HEK293 (cell line): Measurements from ENCODE around the gene AHCYL1.

ENCODE experiments used
- CTCF ChIA-PET: fragments of 350-600 bp; formaldehyde crosslinking; extraction: SDS; loops from one replicate; lab custom pipeline; 2021; ENCODE audit warnings: antibody characterized with exemption; lab: Yijun Ruan, JAX
- POLR2A ChIA-PET: fragments of 300-600 bp; formaldehyde crosslinking; extraction: SDS; loops from one replicate; lab custom pipeline; 2020; ENCODE audit warnings: antibody characterized with exemption, inconsistent platforms; lab: Yijun Ruan, JAX
- H3K27ac ChIP-seq: fragments of 200-500 bp; sonication (Bioruptor generic); 2 replicates; pipeline ENCODE4 v1.5.1; 2014; ENCODE audit warnings: low read depth, low read length, control low read depth, inconsistent platforms; ENCODE audit errors: extremely low read depth
- H3K36me3 ChIP-seq, 2 experiments: fragments of 200-500 bp in 1 of 2; sonication (Bioruptor generic) in 1 of 2; 1 replicate in 1 of 2; 2 replicates in 1 of 2; pipeline ENCODE4 v1.5.1; 2014 to 2017; ENCODE audit warnings: inconsistent platforms in 2 of 2, low read length in 2 of 2; ENCODE audit not compliant: control insufficient read depth in 2 of 2, insufficient read depth in 1 of 2
- H3K4me1 ChIP-seq: fragments of 200-500 bp; sonication (Bioruptor generic); 2 replicates; pipeline ENCODE4 v1.5.1; 2014; ENCODE audit warnings: mild to moderate bottlenecking, low read length, inconsistent platforms; ENCODE audit not compliant: control insufficient read depth, insufficient read depth
- H3K4me3 ChIP-seq: 2 replicates; pipeline ENCODE4 v1.5.1; 2011; ENCODE audit warnings: low read depth, mild to moderate bottlenecking, control low read depth, low read length, moderate library complexity
- H3K9me3 ChIP-seq: fragments of 200-500 bp; sonication (Bioruptor generic); 2 replicates; pipeline ENCODE4 v1.5.1; 2014; ENCODE audit warnings: low read depth, low read length, inconsistent platforms; ENCODE audit not compliant: control insufficient read depth, insufficient read depth
- GFI1B ChIP-seq: fragments of 450-650 bp; formaldehyde crosslinking; IDR thresholded peaks from 2 replicates; pipeline ENCODE4 v1.5.1; 2016; ENCODE audit warnings: missing biosample characterization, missing genetic modification characterization
- HOXA7 ChIP-seq: sonication (generic); formaldehyde crosslinking; IDR thresholded peaks from 2 replicates; pipeline ENCODE4 v1.8.1; 2022; ENCODE audit warnings: missing genetic modification reagents, borderline replicate concordance
- MYNN ChIP-seq: fragments of 450-650 bp; formaldehyde crosslinking; IDR thresholded peaks from 2 replicates; pipeline ENCODE4 v1.5.1; 2016; ENCODE audit warnings: missing biosample characterization, missing genetic modification characterization, borderline replicate concordance
- REPIN1 ChIP-seq: fragments of 450-650 bp; formaldehyde crosslinking; IDR thresholded peaks from 2 replicates; pipeline ENCODE4 v1.5.1; 2017; ENCODE audit warnings: missing biosample characterization, missing genetic modification characterization, low read depth
- YY1 ChIP-seq: fragments of 450-650 bp; formaldehyde crosslinking; IDR thresholded peaks from 2 replicates; pipeline ENCODE4 v1.5.1; 2018; ENCODE audit warnings: missing biosample characterization, missing genetic modification characterization
- ZBTB6 ChIP-seq: fragments of 450-650 bp; formaldehyde crosslinking; IDR thresholded peaks from 2 replicates; pipeline ENCODE4 v1.5.1; 2017; ENCODE audit warnings: missing biosample characterization, missing genetic modification characterization
- ZNF155 ChIP-seq: fragments of 450-650 bp; formaldehyde crosslinking; IDR thresholded peaks from 2 replicates; pipeline ENCODE4 v1.5.1; 2016; ENCODE audit warnings: missing biosample characterization, missing genetic modification characterization
- ZNF169 ChIP-seq: fragments of 450-650 bp; formaldehyde crosslinking; IDR thresholded peaks from 2 replicates; pipeline ENCODE4 v1.5.1; 2016; ENCODE audit warnings: missing biosample characterization, missing genetic modification characterization
- ZNF174 ChIP-seq: fragments of 450-650 bp; formaldehyde crosslinking; IDR thresholded peaks from 2 replicates; pipeline ENCODE4 v1.5.0; 2017; ENCODE audit warnings: missing biosample characterization, mild to moderate bottlenecking, missing genetic modification characterization
- ZNF211 ChIP-seq: fragments of 450-650 bp; formaldehyde crosslinking; IDR thresholded peaks from 2 replicates; pipeline ENCODE4 v1.5.1; 2016; ENCODE audit warnings: low read depth, missing biosample characterization, missing genetic modification characterization
- ZNF214 ChIP-seq: fragments of 450-650 bp; formaldehyde crosslinking; IDR thresholded peaks from 2 replicates; pipeline ENCODE4 v1.5.1; 2017; ENCODE audit warnings: missing biosample characterization, mild to moderate bottlenecking, missing genetic modification characterization, borderline replicate concordance
- ZNF292 ChIP-seq: fragments of 450-650 bp; formaldehyde crosslinking; IDR thresholded peaks from 2 replicates; pipeline ENCODE4 v1.5.1; 2016; ENCODE audit warnings: low read depth, missing biosample characterization, missing genetic modification characterization, borderline replicate concordance
- ZNF473 ChIP-seq: fragments of 450-650 bp; formaldehyde crosslinking; IDR thresholded peaks from 2 replicates; pipeline ENCODE4 v1.5.1; 2017; ENCODE audit warnings: missing biosample characterization, missing genetic modification characterization
- ZNF48 ChIP-seq: fragments of 450-650 bp; formaldehyde crosslinking; IDR thresholded peaks from 2 replicates; pipeline ENCODE4 v1.5.1; 2016; ENCODE audit warnings: missing biosample characterization, missing genetic modification characterization
- ZNF501 ChIP-seq: fragments of 450-650 bp; formaldehyde crosslinking; IDR thresholded peaks from 2 replicates; pipeline ENCODE4 v1.5.1; 2016; ENCODE audit warnings: missing biosample characterization, missing genetic modification characterization
- ZNF791 ChIP-seq: fragments of 450-650 bp; formaldehyde crosslinking; IDR thresholded peaks from 2 replicates; pipeline ENCODE4 v1.5.1; 2016; ENCODE audit warnings: missing biosample characterization, missing genetic modification characterization
- ZSCAN30 ChIP-seq: fragments of 450-650 bp; IDR thresholded peaks from 2 replicates; pipeline ENCODE4 v1.5.1; 2018; ENCODE audit warnings: missing biosample characterization, mild to moderate bottlenecking, missing genetic modification characterization, moderate library complexity
- TF ChIP-seq, protein P1 (sequence below): sonication (generic); formaldehyde crosslinking; IDR thresholded peaks from 2 replicates; pipeline ENCODE4 v1.8.1; 2022; ENCODE audit warnings: mild to moderate bottlenecking, moderate library complexity, missing genetic modification reagents
- TF ChIP-seq, protein P2 (sequence below): fragments of 450-650 bp; formaldehyde crosslinking; IDR thresholded peaks from 2 replicates; pipeline ENCODE4 v1.5.1; 2016; ENCODE audit warnings: missing biosample characterization, missing genetic modification characterization, borderline replicate concordance
- TF ChIP-seq, protein P3 (sequence below): fragments of 450-650 bp; formaldehyde crosslinking; IDR thresholded peaks from 2 replicates; pipeline ENCODE4 v1.5.1; 2016; ENCODE audit warnings: missing biosample characterization, missing genetic modification characterization, borderline replicate concordance

The AHCYL1 gene

GRCh38 chr1:109994654-109995053, 10.1 kb downstream of the AHCYL1 start:
- CTCF ChIA-PET = interaction anchor here (1.2 to 1.7 kb wide), 3 partner anchors 10 to 218 kb away, joined by 4 to 10 read pairs (median 5); partner anchors contain the start of gene AHCYL1

More at GRCh38 chr1:109994654-109995053, 10.1 kb downstream of the AHCYL1 start:
- H3K4me3 ChIP-seq = no peak overlapping the region
- no peak overlapping the region for H3K27ac ChIP-seq
- H3K36me3 ChIP-seq = peaks cover 0 to 15% of the 10 kb centered on the region in 2 experiments; a peak in 2 of 3 replicates
- H3K9me3 ChIP-seq = no peaks in the 10 kb centered on the region
- POLR2A ChIA-PET = interaction anchor here (0.7 to 1.6 kb wide), 2 partner anchors 9 to 10 kb away, joined by 3 to 6 read pairs; partner anchors contain the start of gene AHCYL1
- H3K4me1 ChIP-seq = peaks cover 6% of the 10 kb centered on the region; the same call in 1 of the 2 replicates
- no peak for TF ChIP-seq ZNF214 (tag by site-specific recombination)
- TF ChIP-seq ZNF211 (tag by site-specific recombination) = no peak
- TF ChIP-seq ZNF292 = no peak
- TF ChIP-seq ZNF501 (tag by site-specific recombination) = no peak
- no peak for TF ChIP-seq ZNF473 (tag by site-specific recombination)
- no peak for TF ChIP-seq GFI1B (tag by site-specific recombination)
- no peak for TF ChIP-seq ZNF155
- no peak for TF ChIP-seq ZBTB6 (tag by site-specific recombination)
- no peak for TF ChIP-seq ZNF48 (tag by site-specific recombination)
- TF ChIP-seq, protein P1, sequence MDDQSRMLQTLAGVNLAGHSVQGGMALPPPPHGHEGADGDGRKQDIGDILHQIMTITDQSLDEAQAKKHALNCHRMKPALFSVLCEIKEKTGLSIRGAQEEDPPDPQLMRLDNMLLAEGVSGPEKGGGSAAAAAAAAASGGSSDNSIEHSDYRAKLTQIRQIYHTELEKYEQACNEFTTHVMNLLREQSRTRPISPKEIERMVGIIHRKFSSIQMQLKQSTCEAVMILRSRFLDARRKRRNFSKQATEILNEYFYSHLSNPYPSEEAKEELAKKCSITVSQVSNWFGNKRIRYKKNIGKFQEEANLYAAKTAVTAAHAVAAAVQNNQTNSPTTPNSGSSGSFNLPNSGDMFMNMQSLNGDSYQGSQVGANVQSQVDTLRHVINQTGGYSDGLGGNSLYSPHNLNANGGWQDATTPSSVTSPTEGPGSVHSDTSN (CRISPR knock-in tag) = no peak
- TF ChIP-seq, protein P2, sequence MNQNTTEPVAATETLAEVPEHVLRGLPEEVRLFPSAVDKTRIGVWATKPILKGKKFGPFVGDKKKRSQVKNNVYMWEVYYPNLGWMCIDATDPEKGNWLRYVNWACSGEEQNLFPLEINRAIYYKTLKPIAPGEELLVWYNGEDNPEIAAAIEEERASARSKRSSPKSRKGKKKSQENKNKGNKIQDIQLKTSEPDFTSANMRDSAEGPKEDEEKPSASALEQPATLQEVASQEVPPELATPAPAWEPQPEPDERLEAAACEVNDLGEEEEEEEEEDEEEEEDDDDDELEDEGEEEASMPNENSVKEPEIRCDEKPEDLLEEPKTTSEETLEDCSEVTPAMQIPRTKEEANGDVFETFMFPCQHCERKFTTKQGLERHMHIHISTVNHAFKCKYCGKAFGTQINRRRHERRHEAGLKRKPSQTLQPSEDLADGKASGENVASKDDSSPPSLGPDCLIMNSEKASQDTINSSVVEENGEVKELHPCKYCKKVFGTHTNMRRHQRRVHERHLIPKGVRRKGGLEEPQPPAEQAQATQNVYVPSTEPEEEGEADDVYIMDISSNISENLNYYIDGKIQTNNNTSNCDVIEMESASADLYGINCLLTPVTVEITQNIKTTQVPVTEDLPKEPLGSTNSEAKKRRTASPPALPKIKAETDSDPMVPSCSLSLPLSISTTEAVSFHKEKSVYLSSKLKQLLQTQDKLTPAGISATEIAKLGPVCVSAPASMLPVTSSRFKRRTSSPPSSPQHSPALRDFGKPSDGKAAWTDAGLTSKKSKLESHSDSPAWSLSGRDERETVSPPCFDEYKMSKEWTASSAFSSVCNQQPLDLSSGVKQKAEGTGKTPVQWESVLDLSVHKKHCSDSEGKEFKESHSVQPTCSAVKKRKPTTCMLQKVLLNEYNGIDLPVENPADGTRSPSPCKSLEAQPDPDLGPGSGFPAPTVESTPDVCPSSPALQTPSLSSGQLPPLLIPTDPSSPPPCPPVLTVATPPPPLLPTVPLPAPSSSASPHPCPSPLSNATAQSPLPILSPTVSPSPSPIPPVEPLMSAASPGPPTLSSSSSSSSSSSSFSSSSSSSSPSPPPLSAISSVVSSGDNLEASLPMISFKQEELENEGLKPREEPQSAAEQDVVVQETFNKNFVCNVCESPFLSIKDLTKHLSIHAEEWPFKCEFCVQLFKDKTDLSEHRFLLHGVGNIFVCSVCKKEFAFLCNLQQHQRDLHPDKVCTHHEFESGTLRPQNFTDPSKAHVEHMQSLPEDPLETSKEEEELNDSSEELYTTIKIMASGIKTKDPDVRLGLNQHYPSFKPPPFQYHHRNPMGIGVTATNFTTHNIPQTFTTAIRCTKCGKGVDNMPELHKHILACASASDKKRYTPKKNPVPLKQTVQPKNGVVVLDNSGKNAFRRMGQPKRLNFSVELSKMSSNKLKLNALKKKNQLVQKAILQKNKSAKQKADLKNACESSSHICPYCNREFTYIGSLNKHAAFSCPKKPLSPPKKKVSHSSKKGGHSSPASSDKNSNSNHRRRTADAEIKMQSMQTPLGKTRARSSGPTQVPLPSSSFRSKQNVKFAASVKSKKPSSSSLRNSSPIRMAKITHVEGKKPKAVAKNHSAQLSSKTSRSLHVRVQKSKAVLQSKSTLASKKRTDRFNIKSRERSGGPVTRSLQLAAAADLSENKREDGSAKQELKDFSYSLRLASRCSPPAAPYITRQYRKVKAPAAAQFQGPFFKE (tag by site-specific recombination) = no peak
- no peak for TF ChIP-seq ZNF791 (tag by site-specific recombination)
- TF ChIP-seq HOXA7 (CRISPR knock-in tag) = no peak
- no peak for TF ChIP-seq YY1 (tag by site-specific recombination)
- no peak for TF ChIP-seq REPIN1 (tag by site-specific recombination)
- no peak for TF ChIP-seq ZNF174 (tag by site-specific recombination)
- TF ChIP-seq MYNN = no peak
- TF ChIP-seq, protein P3, sequence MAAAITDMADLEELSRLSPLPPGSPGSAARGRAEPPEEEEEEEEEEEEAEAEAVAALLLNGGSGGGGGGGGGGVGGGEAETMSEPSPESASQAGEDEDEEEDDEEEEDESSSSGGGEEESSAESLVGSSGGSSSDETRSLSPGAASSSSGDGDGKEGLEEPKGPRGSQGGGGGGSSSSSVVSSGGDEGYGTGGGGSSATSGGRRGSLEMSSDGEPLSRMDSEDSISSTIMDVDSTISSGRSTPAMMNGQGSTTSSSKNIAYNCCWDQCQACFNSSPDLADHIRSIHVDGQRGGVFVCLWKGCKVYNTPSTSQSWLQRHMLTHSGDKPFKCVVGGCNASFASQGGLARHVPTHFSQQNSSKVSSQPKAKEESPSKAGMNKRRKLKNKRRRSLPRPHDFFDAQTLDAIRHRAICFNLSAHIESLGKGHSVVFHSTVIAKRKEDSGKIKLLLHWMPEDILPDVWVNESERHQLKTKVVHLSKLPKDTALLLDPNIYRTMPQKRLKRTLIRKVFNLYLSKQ (tag by site-specific recombination) = no peak
- no peak for TF ChIP-seq ZSCAN30 (tag by site-specific recombination)
- TF ChIP-seq ZNF169 (tag by site-specific recombination) = no peak
